Naive thymus-derived CD4-positive, alpha-beta T cell (primary cell): ENCODE measurements around the gene DOK5. TPM values are rescaled to one million over a fixed set of nuclear protein-coding genes. Genes with fewer than 3 reads are reported as not detected.

Experiments
- ATAC-seq: fragments of 150-1000 bp; cut with Tn5 transposase; 2 replicates; pipeline ENCODE4 v1.10.0; 2021; ENCODE audit warnings: mild to moderate bottlenecking, moderate library complexity
- CTCF ChIA-PET: fragments of 350-600 bp; sonication (Branson Sonifier 250); formaldehyde crosslinking; loops from one replicate; lab custom pipeline; 2021; ENCODE audit warnings: antibody characterized with exemption; lab: Charles Lee
- POLR2A ChIA-PET: fragments of 350-600 bp; sonication (Branson Sonifier 250); formaldehyde crosslinking; loops from one replicate; lab custom pipeline; 2021; ENCODE audit warnings: antibody characterized with exemption, inconsistent platforms; lab: Charles Lee
- DNase-seq, 9 donors: peaks; one replicate each; pipeline versions ENCODE4 v3.0.0 to v3.0.0-alpha.2; 2020 to 2022; ENCODE audit warnings: mixed read lengths in 1 of 9
- H3K27ac ChIP-seq: one replicate; pipeline ENCODE4 v1.7.0; 2013; ENCODE audit warnings: mild to moderate bottlenecking, low read depth, low read length, moderate library complexity
- H3K27me3 ChIP-seq, 2 donors: one replicate each; pipeline ENCODE4 v1.7.0; 2013; ENCODE audit warnings: low read length in 2 of 2, mild to moderate bottlenecking in 2 of 2, moderate library complexity in 2 of 2; ENCODE audit not compliant: control insufficient read depth in 2 of 2, insufficient read depth in 2 of 2
- H3K36me3 ChIP-seq, 3 experiments: 1 replicate in 2 of 3; 2 replicates in 1 of 3; pipeline ENCODE4 v1.7.0; 2013; ENCODE audit warnings: low read length in 3 of 3, mild to moderate bottlenecking in 3 of 3, moderate library complexity in 1 of 3; ENCODE audit not compliant: insufficient read depth in 3 of 3, control insufficient read depth in 2 of 3
- H3K4me1 ChIP-seq, 2 donors: one replicate each; pipeline ENCODE4 v1.7.0; 2013; ENCODE audit warnings: low read length in 2 of 2, mild to moderate bottlenecking in 2 of 2, moderate library complexity in 1 of 2; ENCODE audit not compliant: control insufficient read depth in 2 of 2, insufficient read depth in 2 of 2
- H3K4me3 ChIP-seq: 2 replicates; pipeline ENCODE4 v1.7.0; 2013; ENCODE audit warnings: mild to moderate bottlenecking, low read length
- H3K9me3 ChIP-seq, 3 experiments: 1 replicate in 2 of 3; 2 replicates in 1 of 3; pipeline ENCODE4 v1.7.0; 2013; ENCODE audit warnings: low read length in 3 of 3; ENCODE audit not compliant: control insufficient read depth in 2 of 3
- H3K27ac Mint-ChIP-seq, 9 donors: one replicate each; pipeline ENCODE4 v1.8.0; 2020 to 2022; ENCODE audit warnings: mixed read lengths in 9 of 9, mild to moderate bottlenecking in 8 of 9, moderate library complexity in 5 of 9, inconsistent platforms in 2 of 9
- H3K27me3 Mint-ChIP-seq, 5 donors: one replicate each; pipeline ENCODE4 v1.8.0; 2021 to 2022; ENCODE audit warnings: mixed read lengths in 5 of 5, mild to moderate bottlenecking in 1 of 5
- H3K36me3 Mint-ChIP-seq, 5 donors: one replicate each; pipeline ENCODE4 v1.8.0; 2020 to 2022; ENCODE audit warnings: mixed read lengths in 5 of 5, mild to moderate bottlenecking in 3 of 5, inconsistent platforms in 1 of 5
- H3K4me1 Mint-ChIP-seq, 7 donors: one replicate each; pipeline ENCODE4 v1.8.0; 2020 to 2022; ENCODE audit warnings: mixed read lengths in 7 of 7, mild to moderate bottlenecking in 3 of 7, inconsistent platforms in 1 of 7
- H3K4me3 Mint-ChIP-seq, 10 donors: one replicate each; pipeline ENCODE4 v1.8.0; 2020 to 2022; ENCODE audit warnings: mild to moderate bottlenecking in 10 of 10, mixed read lengths in 10 of 10, moderate library complexity in 6 of 10, inconsistent platforms in 2 of 10
- H3K9me3 Mint-ChIP-seq, 11 donors: one replicate each; pipeline ENCODE4 v1.8.0; 2020 to 2022; ENCODE audit warnings: mixed read lengths in 11 of 11, mild to moderate bottlenecking in 4 of 11, inconsistent platforms in 1 of 11, moderate library complexity in 1 of 11
- intact Hi-C, 2 donors: fragments of 100-400 bp; cut with micrococcal nuclease; formaldehyde crosslinking; loops; one replicate each; pipeline ENCODE4 v1.15.1; 2023
- polyA plus RNA-seq, 2 donors: library from polyadenylated mRNA; unstranded; fragments of 300-500 nt; fragmentation: Illumina TruSeq; gene quantifications; one replicate each; pipeline ENCODE4 v1.2.3, GENCODE V29; 2021
- total RNA-seq, 6 experiments: library from RNA in 5 of 6; stranded (reverse) in 5 of 6; gene quantifications; 1 replicate in 5 of 6; 2 replicates in 1 of 6; pipeline ENCODE4 v1.2.3 and lab custom pipeline; 2021 to 2026

DOK5 gene
- total and polyA plus RNA-seq, 7 experiments from 2014 or later = 0.85 TPM; not detected in 6

DNA sequence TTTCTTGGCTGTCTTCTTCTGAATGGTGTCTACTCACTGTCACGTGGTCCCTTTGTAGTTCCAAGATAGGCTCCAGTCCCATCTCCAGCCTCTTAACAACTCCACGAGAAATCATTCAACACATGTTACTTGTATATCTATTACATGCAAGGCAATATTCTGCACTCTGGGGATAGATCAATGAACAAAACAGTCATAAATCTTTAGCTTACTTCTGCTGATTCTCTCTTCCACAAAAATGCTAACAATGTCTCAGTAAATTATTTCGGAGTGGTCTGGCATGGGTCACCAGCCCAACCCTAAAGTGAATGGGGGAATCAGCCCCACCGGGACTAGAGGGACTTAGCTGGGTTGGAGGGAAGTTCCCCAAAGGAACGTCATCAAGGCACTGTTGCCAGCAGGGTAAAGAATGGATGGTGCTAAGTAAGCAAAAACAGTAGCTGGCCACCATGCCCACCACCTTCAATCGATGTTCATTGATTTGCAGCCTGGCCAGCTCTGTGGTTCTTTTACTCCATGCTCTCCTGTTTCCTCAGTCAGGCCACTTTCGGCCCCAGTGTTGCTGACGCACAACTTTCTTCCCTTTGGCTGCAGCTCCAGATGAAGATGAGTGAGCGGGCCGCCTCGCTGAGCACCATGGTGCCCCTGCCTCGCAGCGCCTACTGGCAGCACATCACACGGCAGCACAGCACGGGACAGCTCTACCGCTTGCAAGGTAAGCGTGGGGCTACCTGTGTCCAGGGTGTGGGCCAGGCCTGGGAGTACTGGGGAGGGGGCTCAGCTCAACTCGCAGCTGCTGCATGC is 167.7 kb downstream of the DOK5 start:
- Histone ChIP-seq H3K9me3 (no peaks in the 10 kb centered on the region), H3K27ac (no peak overlapping the region), H3K4me1 (no peaks in the 10 kb centered on the region), H3K27me3 (no peaks in the 10 kb centered on the region), H3K36me3 (no peaks in the 10 kb centered on the region), H3K4me3 (no peak overlapping the region)
- no peak for ATAC-seq
- no peaks in the 10 kb centered on the region for H3K36me3 Mint-ChIP-seq
- DNase-seq = no peak
- intact Hi-C loops = loop anchor here in 1 of 2 donors (10.0 kb wide), 1 partner anchor 1702 kb away; no protein-coding TSS in a partner anchor
- H3K27me3 Mint-ChIP-seq = peaks cover 0 to 13% (median 9%) of the 10 kb centered on the region in 5 donors
- no peaks in the 10 kb centered on the region for H3K9me3 Mint-ChIP-seq
- ChIA-PET POLR2A (no interaction called here), CTCF (interaction anchor here (1.5 kb wide), 1 partner anchor 423 kb away, joined by 4 read pairs; no protein-coding TSS in a partner anchor)
- no peak overlapping the region for H3K4me3 Mint-ChIP-seq
- H3K27ac Mint-ChIP-seq = peak overlapping the region in 1 of 9 donors; percentile 39
- no peaks in the 10 kb centered on the region for H3K4me1 Mint-ChIP-seq

- ChIA-PET CTCF (interaction anchor here (1.5 kb wide), 1 partner anchor 424 kb away, joined by 4 read pairs; no protein-coding TSS in a partner anchor), POLR2A (no interaction called here)
- peaks cover 0 to 18% (median 5%) of the 10 kb centered on the region in 5 donors for H3K27me3 Mint-ChIP-seq
- H3K4me1 ChIP-seq = no peaks in the 10 kb centered on the region
- no peak for ATAC-seq
- H3K4me1 Mint-ChIP-seq = no peaks in the 10 kb centered on the region
- H3K36me3 ChIP-seq = no peaks in the 10 kb centered on the region
- H3K36me3 Mint-ChIP-seq = no peaks in the 10 kb centered on the region
- DNase-seq = no peak
- H3K27ac Mint-ChIP-seq = no peak overlapping the region
- H3K4me3 Mint-ChIP-seq = no peak overlapping the region
- H3K9me3 Mint-ChIP-seq = no peaks in the 10 kb centered on the region
- H3K4me3 ChIP-seq = no peak overlapping the region
- H3K27me3 ChIP-seq = no peaks in the 10 kb centered on the region
- intact Hi-C loops = loop anchor here in 1 of 2 donors (10.0 kb wide), 1 partner anchor 1701 kb away; no protein-coding TSS in a partner anchor
- H3K27ac ChIP-seq = no peak overlapping the region
- no peaks in the 10 kb centered on the region for H3K9me3 ChIP-seq
These were observed 168.4 kb downstream of the DOK5 start for GRCh38 chr20:54643761-54644160.

DNA sequence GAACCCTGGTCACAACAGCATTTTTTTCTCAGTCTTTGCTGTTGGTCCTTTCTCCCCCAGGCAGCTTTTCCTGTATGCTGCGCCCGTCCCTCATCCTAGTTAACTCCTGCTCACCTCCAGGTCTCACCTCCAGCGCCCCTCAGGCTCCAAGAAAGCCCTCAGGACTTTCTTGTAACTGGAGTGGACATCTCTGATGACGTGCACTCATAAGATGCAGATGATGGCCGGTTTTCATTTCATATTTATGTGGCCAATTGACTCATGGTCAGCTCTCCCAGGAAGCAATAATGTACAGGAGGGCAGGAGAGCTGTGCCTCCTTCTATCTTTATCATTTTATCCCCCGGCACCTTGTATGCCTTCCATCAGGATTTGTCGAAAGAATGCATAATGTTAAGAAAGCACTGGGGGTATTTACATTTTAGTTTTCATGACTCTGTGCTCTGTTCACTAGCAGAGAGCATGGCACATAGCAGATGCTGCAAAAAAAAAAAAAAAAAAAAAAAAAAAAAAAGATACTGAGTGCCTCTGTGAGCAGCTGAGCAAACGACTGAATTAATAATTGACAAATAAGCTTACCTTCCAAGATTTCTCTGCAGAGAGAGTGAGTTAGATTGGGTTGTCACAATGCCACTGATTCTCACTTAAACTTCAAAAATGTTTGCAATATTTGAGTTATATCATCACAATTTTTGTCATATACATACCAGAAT is 170.2 kb downstream of the DOK5 start:
- ATAC-seq (no peak), DNase-seq (no peak)
- Histone ChIP-seq H3K9me3 (no peaks in the 10 kb centered on the region), H3K4me3 (no peak overlapping the region), H3K36me3 (no peaks in the 10 kb centered on the region), H3K27me3 (no peaks in the 10 kb centered on the region), H3K4me1 (no peaks in the 10 kb centered on the region), H3K27ac (no peak overlapping the region)
- Mint-ChIP-seq H3K27ac (no peak overlapping the region), H3K9me3 (no peaks in the 10 kb centered on the region), H3K4me1 (no peaks in the 10 kb centered on the region), H3K4me3 (no peak overlapping the region), H3K36me3 (no peaks in the 10 kb centered on the region), H3K27me3 (peaks cover 0 to 18% (median 0%) of the 10 kb centered on the region in 5 donors)
- CTCF ChIA-PET = interaction anchor here (0.6 to 0.9 kb wide), 2 partner anchors 424 to 1571 kb away, joined by 3 to 5 read pairs; no protein-coding TSS in a partner anchor
- POLR2A ChIA-PET = no interaction called here
- intact Hi-C loops = loop anchor here (1.0 to 10.0 kb wide), 4 partner anchors 425 to 1699 kb away; no protein-coding TSS in a partner anchor

DNA sequence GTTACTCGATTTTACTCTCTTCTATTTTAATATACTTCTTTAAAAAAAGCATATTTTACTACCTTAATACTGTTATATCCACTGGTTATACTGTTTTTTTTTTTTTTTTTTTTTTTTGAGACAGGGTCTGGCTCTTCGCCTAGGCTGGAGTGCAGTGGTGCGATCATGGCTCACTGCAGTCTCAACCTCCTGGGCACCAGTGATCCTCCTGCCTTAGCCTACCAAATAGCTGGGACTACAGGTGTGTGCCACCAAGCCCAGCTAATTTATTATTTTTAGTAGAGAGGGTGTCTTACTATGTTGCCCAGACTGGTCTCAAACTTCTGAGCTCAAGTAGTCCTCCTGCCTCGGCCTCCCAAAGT is 170.7 kb downstream of the DOK5 start:
- H3K27ac Mint-ChIP-seq = no peak overlapping the region
- intact Hi-C loops = loop anchor here (1.0 to 10.0 kb wide), 4 partner anchors 426 to 1699 kb away; no protein-coding TSS in a partner anchor

DNA sequence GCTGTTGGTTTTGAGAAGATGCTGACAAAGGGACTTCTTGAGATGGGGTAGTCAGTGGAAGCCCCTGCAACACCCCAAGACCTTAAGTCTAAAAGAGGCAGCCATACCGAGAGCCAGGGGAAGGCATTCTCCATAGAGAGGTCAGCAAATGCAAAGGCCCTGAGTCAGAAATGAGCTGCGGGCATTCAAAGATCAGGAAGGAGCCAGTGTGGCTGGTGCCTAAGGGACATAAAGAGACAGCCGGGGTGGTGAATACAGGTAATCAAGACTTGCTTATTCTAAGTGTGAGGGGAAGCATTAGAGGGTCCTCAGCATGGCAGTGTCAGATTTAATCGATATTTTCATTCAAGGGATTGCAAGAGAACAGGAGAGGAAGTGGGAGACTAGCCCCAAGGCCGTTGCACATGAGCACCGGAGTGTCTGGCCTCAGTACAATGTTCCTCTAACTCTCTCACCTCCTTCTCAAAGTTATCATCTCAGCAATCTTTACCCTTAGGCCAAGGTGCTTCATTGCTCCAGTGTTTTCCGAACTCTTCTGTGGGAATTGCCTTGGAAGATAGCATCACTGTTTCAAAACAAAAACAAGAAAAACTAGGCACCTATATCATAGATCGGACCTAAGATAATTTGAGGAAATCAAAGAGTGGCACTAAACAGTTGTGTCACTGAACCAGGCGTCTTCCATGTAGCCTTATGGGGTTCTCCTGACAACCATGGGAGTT is 173.2 kb downstream of the DOK5 start:
- Mint-ChIP-seq H3K27me3 (peaks cover 0 to 27% (median 9%) of the 10 kb centered on the region in 5 donors), H3K4me1 (no peaks in the 10 kb centered on the region), H3K4me3 (no peak overlapping the region), H3K9me3 (no peaks in the 10 kb centered on the region), H3K27ac (no peak overlapping the region), H3K36me3 (no peaks in the 10 kb centered on the region)
- Histone ChIP-seq H3K36me3 (no peaks in the 10 kb centered on the region), H3K27ac (no peak overlapping the region), H3K4me3 (no peak overlapping the region), H3K9me3 (no peaks in the 10 kb centered on the region), H3K4me1 (no peaks in the 10 kb centered on the region), H3K27me3 (no peaks in the 10 kb centered on the region)
- CTCF ChIA-PET = interaction anchor here (0.7 kb wide), 1 partner anchor 1735 kb away, joined by 3 read pairs; no protein-coding TSS in a partner anchor
- ATAC-seq = no peak
- POLR2A ChIA-PET = no interaction called here
- intact Hi-C loops = loop anchor here (5.0 to 10.0 kb wide), 2 partner anchors 451 to 1696 kb away; no protein-coding TSS in a partner anchor
- no peak for DNase-seq

More for the DNA sequence above, 170.7 kb downstream of the DOK5 start:
- no peaks in the 10 kb centered on the region for H3K27me3 ChIP-seq
- H3K4me3 Mint-ChIP-seq = no peak overlapping the region
- H3K4me1 Mint-ChIP-seq = no peaks in the 10 kb centered on the region
- H3K36me3 Mint-ChIP-seq = no peaks in the 10 kb centered on the region
- DNase-seq (no peak), ATAC-seq (no peak)
- POLR2A ChIA-PET = no interaction called here
- H3K4me1 ChIP-seq = no peaks in the 10 kb centered on the region
- H3K36me3 ChIP-seq = no peaks in the 10 kb centered on the region
- no peaks in the 10 kb centered on the region for H3K9me3 ChIP-seq
- CTCF ChIA-PET = interaction anchor here (0.9 kb wide), 1 partner anchor 424 kb away, joined by 3 read pairs; no protein-coding TSS in a partner anchor
- no peak overlapping the region for H3K4me3 ChIP-seq
- no peaks in the 10 kb centered on the region for H3K9me3 Mint-ChIP-seq
- no peak overlapping the region for H3K27ac ChIP-seq
- H3K27me3 Mint-ChIP-seq = peaks cover 0 to 19% (median 3%) of the 10 kb centered on the region in 5 donors

- no peaks in the 10 kb centered on the region for H3K36me3 ChIP-seq
- Mint-ChIP-seq H3K36me3 (no peaks in the 10 kb centered on the region), H3K27ac (no peak overlapping the region), H3K27me3 (peaks cover 0 to 27% (median 9%) of the 10 kb centered on the region in 5 donors), H3K4me1 (no peaks in the 10 kb centered on the region), H3K4me3 (no peak overlapping the region), H3K9me3 (no peaks in the 10 kb centered on the region)
- H3K27ac ChIP-seq = no peak overlapping the region
- peak; percentile 5 to 57 (median 26) for DNase-seq
- no peak overlapping the region for H3K4me3 ChIP-seq
- intact Hi-C loops = loop anchor here (5.0 to 10.0 kb wide), 2 partner anchors 452 to 1695 kb away; no protein-coding TSS in a partner anchor
- H3K27me3 ChIP-seq = no peaks in the 10 kb centered on the region
- H3K4me1 ChIP-seq = no peaks in the 10 kb centered on the region
- no peaks in the 10 kb centered on the region for H3K9me3 ChIP-seq
- CTCF ChIA-PET = interaction anchor here (0.7 to 1.0 kb wide), 2 partner anchors 442 to 1736 kb away, joined by 3 to 4 read pairs; partner anchors contain the start of gene PFDN4
- POLR2A ChIA-PET = no interaction called here
- peak; percentile 48 for ATAC-seq
These were observed 174.1 kb downstream of the DOK5 start for GRCh38 chr20:54649511-54649962.
